ENCODE results near the gene ZC3HAV1. TPM values are rescaled to one million over a fixed set of nuclear protein-coding genes. Genes with fewer than 3 reads are reported as not detected.
A peak's percentile ranks its signal among the peaks of the same experiment; 100 is the strongest.

The ZC3HAV1 gene
- total and polyA plus RNA-seq, 2 of the 13 experiments (the other 11 are each of a cell fraction or from before 2014, with no cell fraction given), result 12.7 to 23.7 TPM

DNA sequence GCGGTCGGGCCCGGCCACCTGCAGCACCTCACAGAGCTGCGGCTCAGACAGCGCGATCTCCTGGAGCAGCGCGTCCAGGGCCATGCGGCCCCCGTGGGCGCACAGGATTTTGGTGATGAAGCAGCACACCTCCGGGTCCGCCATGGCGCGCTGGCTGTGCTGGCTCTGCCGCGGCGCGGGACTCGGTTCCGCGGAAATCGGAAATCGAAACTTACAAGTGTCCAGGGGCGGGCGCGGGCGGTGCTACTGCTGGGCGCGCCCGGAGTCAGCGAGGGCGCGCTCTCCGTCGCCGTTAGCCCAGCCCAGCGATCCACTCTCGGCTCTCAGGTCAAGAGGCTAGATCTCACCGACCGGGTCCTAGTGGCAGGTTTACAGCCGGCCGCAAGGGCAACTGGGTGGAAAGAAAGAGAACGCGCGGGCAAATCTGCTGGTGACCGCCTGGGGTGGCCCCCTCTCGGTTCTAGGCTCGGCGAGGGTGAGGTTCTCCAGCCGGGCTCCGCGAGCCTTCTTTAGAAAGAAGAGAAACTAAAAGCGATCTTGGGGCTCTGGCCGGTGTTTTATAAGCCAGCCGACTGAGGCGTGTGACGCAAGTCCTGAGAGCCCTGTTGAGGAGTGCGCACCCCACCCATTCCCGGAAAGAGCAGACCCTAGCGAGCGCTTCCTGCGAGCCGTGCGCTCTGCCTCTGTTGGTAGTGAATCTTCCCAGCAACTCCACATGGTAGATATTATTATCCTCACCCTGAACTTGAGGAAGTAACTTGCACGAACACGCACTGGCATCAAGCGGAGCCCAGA lies at the start of gene ZC3HAV1 (continued):
- TF ChIP-seq ZNF616 (CRISPR knock-in tag; IDR thresholded peaks at IDR 0.05; ENCODE audit: low read depth) (peak; percentile 17; the same call in 1 of the 2 replicates), ZNF292 (CRISPR knock-in tag; IDR thresholded peaks at IDR 0.05; ENCODE audit: borderline replicate concordance, low read depth) (peak; percentile 94), ISL2 (CRISPR knock-in tag; IDR thresholded peaks at IDR 0.05) (peak; percentile 79; the same call in 1 of the 2 replicates), NR2F2 (IDR thresholded peaks at IDR 0.05; ENCODE audit: borderline replicate concordance, low read depth) (0 out of 2 replicates have a peak, but pooled peaks have one; percentile 4), ZNF224 (CRISPR knock-in tag; IDR thresholded peaks at IDR 0.05) (0 out of 2 replicates have a peak, but pooled peaks have one; percentile 68), MXD1 (CRISPR knock-in tag; IDR thresholded peaks at IDR 0.05) (peak; percentile 48; the same call in 1 of the 2 replicates), ZNF558 (CRISPR knock-in tag; IDR thresholded peaks at IDR 0.05; ENCODE audit: borderline replicate concordance) (peak; percentile 45; the same call in 1 of the 2 replicates), CBX1 (IDR thresholded peaks at IDR 0.05; ENCODE audit: low read depth) (peak; percentile 70), ZSCAN21 (CRISPR knock-in tag; IDR thresholded peaks at IDR 0.05; ENCODE audit: borderline replicate concordance) (peak; percentile 62), TOPORS (CRISPR knock-in tag; IDR thresholded peaks at IDR 0.05) (peak; percentile 47; the same call in 1 of the 2 replicates), SPEN (CRISPR knock-in tag; IDR thresholded peaks at IDR 0.05; ENCODE audit: low read depth) (peak; percentile 35; the same call in 1 of the 2 replicates)
- TF ChIP-seq, protein P1, sequence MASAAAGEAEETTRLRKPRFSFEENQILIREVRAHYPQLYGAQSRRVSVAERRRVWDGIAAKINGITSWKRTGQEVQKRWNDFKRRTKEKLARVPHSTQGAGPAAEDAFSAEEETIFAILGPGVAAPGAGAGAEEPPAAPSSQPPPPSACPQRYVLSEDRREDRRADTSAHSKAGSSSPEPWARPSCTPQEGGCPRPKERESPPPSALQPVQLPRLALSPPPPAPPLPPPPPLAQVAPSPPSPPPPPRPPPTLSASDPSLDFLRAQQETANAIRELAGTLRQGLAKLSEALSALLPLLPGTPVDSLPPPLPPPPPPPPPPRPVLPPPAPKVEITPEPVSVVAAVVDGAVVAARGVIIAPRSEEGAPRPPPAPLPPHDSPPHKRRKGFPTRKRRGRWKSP (CRISPR knock-in tag; IDR thresholded peaks at IDR 0.05), result peak; percentile 79
- TF ChIP-seq, protein P2, sequence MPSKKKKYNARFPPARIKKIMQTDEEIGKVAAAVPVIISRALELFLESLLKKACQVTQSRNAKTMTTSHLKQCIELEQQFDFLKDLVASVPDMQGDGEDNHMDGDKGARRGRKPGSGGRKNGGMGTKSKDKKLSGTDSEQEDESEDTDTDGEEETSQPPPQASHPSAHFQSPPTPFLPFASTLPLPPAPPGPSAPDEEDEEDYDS (CRISPR knock-in tag; IDR thresholded peaks at IDR 0.05), result peak; percentile 78
- TF ChIP-seq, protein P3, sequence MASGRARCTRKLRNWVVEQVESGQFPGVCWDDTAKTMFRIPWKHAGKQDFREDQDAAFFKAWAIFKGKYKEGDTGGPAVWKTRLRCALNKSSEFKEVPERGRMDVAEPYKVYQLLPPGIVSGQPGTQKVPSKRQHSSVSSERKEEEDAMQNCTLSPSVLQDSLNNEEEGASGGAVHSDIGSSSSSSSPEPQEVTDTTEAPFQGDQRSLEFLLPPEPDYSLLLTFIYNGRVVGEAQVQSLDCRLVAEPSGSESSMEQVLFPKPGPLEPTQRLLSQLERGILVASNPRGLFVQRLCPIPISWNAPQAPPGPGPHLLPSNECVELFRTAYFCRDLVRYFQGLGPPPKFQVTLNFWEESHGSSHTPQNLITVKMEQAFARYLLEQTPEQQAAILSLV (CRISPR knock-in tag; IDR thresholded peaks at IDR 0.05; ENCODE audit: borderline replicate concordance), result peak; percentile 65; the same call in 1 of the 2 replicates
- TF ChIP-seq, protein P4, sequence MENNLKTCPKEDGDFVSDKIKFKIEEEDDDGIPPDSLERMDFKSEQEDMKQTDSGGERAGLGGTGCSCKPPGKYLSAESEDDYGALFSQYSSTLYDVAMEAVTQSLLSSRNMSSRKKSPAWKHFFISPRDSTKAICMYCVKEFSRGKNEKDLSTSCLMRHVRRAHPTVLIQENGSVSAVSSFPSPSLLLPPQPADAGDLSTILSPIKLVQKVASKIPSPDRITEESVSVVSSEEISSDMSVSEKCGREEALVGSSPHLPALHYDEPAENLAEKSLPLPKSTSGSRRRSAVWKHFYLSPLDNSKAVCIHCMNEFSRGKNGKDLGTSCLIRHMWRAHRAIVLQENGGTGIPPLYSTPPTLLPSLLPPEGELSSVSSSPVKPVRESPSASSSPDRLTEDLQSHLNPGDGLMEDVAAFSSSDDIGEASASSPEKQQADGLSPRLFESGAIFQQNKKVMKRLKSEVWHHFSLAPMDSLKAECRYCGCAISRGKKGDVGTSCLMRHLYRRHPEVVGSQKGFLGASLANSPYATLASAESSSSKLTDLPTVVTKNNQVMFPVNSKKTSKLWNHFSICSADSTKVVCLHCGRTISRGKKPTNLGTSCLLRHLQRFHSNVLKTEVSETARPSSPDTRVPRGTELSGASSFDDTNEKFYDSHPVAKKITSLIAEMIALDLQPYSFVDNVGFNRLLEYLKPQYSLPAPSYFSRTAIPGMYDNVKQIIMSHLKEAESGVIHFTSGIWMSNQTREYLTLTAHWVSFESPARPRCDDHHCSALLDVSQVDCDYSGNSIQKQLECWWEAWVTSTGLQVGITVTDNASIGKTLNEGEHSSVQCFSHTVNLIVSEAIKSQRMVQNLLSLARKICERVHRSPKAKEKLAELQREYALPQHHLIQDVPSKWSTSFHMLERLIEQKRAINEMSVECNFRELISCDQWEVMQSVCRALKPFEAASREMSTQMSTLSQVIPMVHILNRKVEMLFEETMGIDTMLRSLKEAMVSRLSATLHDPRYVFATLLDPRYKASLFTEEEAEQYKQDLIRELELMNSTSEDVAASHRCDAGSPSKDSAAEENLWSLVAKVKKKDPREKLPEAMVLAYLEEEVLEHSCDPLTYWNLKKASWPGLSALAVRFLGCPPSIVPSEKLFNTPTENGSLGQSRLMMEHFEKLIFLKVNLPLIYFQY (CRISPR knock-in tag; IDR thresholded peaks at IDR 0.05; ENCODE audit: borderline replicate concordance), result peak; percentile 28; the same call in 1 of the 2 replicates
- TF ChIP-seq, protein P5, sequence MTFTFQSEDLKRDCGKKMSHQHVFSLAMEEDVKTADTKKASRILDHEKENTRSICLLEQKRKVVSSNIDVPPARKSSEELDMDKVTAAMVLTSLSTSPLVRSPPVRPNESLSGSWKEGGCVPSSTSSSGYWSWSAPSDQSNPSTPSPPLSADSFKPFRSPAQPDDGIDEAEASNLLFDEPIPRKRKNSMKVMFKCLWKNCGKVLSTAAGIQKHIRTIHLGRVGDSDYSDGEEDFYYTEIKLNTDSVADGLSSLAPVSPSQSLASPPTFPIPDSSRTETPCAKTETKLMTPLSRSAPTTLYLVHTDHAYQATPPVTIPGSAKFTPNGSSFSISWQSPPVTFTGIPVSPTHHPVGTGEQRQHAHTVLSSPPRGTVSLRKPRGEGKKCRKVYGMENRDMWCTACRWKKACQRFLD (CRISPR knock-in tag; IDR thresholded peaks at IDR 0.05; ENCODE audit: borderline replicate concordance), result peak; percentile 85
- TF ChIP-seq, protein P6, sequence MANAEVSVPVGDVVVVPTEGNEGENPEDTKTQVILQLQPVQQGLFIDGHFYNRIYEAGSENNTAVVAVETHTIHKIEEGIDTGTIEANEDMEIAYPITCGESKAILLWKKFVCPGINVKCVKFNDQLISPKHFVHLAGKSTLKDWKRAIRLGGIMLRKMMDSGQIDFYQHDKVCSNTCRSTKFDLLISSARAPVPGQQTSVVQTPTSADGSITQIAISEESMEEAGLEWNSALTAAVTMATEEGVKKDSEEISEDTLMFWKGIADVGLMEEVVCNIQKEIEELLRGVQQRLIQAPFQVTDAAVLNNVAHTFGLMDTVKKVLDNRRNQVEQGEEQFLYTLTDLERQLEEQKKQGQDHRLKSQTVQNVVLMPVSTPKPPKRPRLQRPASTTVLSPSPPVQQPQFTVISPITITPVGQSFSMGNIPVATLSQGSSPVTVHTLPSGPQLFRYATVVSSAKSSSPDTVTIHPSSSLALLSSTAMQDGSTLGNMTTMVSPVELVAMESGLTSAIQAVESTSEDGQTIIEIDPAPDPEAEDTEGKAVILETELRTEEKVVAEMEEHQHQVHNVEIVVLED (CRISPR knock-in tag; IDR thresholded peaks at IDR 0.05; ENCODE audit: borderline replicate concordance), result no peak; the same call in none of the 2 replicates
